Activated CD8-positive, alpha-beta memory T cell treated with anti-CD3 and anti-CD28 coated beads, Interleukin-2, amount 10 ng/mL, durations not matched to agents 7 days and 5 days (primary cell): ENCODE results near the gene SPNS2. TPM values are rescaled to one million over a fixed set of nuclear protein-coding genes. Genes with fewer than 3 reads are reported as not detected.

Experiments used
- ATAC-seq: fragments of 150-1000 bp; cut with Tn5 transposase; one replicate; pipeline ENCODE4 v1.10.0; 2021; ENCODE audit warnings: moderate library complexity
- CTCF ChIA-PET: fragments of 350-600 bp; sonication (Branson Sonifier 250); formaldehyde crosslinking; loops from one replicate; lab custom pipeline; 2021; ENCODE audit warnings: antibody characterized with exemption; lab: Charles Lee
- DNase-seq: peaks from one replicate; pipeline ENCODE4 v3.0.0-alpha.2; 2020
- H3K27ac Mint-ChIP-seq: one replicate; pipeline ENCODE4 v1.8.0; 2021; ENCODE audit warnings: mild to moderate bottlenecking, mixed read lengths
- H3K27me3 Mint-ChIP-seq: one replicate; pipeline ENCODE4 v1.8.0; 2021; ENCODE audit warnings: mixed read lengths
- H3K36me3 Mint-ChIP-seq: one replicate; pipeline ENCODE4 v1.8.0; 2021; ENCODE audit warnings: mild to moderate bottlenecking, mixed read lengths
- H3K4me1 Mint-ChIP-seq: one replicate; pipeline ENCODE4 v1.8.0; 2021; ENCODE audit warnings: mixed read lengths
- H3K4me3 Mint-ChIP-seq: one replicate; pipeline ENCODE4 v1.8.0; 2021; ENCODE audit warnings: mild to moderate bottlenecking, moderate library complexity, mixed read lengths
- H3K9me3 Mint-ChIP-seq: one replicate; pipeline ENCODE4 v1.8.0; 2022; ENCODE audit warnings: low read depth, mixed read lengths
- total RNA-seq, 2 experiments: library from RNA; stranded (reverse); gene quantifications; one replicate each; pipeline ENCODE4 v1.2.3, GENCODE V29; 2021

Gene SPNS2
- total RNA-seq, 2 experiments from 2014 or later, result 1.1 to 1.9 TPM

- no peak for DNase-seq
Observed at GRCh38 chr17:4511199-4511932, 12.7 kb downstream of the SPNS2 start.

GRCh38 chr17:4512156-4513112 lies 13.8 kb downstream of the SPNS2 start:
- Mint-ChIP-seq H3K4me3 (no peak overlapping the region), H3K27ac (no peak overlapping the region), H3K9me3 (no peaks in the 10 kb centered on the region), H3K27me3 (no peaks in the 10 kb centered on the region), H3K36me3 (no peaks in the 10 kb centered on the region), H3K4me1 (peaks cover 31% of the 10 kb centered on the region)
- CTCF ChIA-PET, result no interaction called here
- ATAC-seq, result no peak
- DNase-seq, result no peak

More at GRCh38 chr17:4511199-4511932, 12.7 kb downstream of the SPNS2 start:
- no peaks in the 10 kb centered on the region for H3K9me3 Mint-ChIP-seq
- CTCF ChIA-PET, result interaction anchor here (4.7 kb wide), 1 partner anchor 90 kb away, joined by 19 read pairs; no protein-coding TSS in a partner anchor
- no peak overlapping the region for H3K4me3 Mint-ChIP-seq
- H3K27ac Mint-ChIP-seq, result no peak overlapping the region
- ATAC-seq, result no peak
- no peaks in the 10 kb centered on the region for H3K27me3 Mint-ChIP-seq
- peaks cover 33% of the 10 kb centered on the region for H3K4me1 Mint-ChIP-seq
- H3K36me3 Mint-ChIP-seq, result no peaks in the 10 kb centered on the region

- Mint-ChIP-seq H3K27ac (no peak overlapping the region), H3K27me3 (peaks cover 2% of the 10 kb centered on the region), H3K36me3 (no peaks in the 10 kb centered on the region), H3K4me1 (peaks cover 29% of the 10 kb centered on the region), H3K4me3 (no peak overlapping the region), H3K9me3 (no peaks in the 10 kb centered on the region)
- CTCF ChIA-PET, result no interaction called here
- ATAC-seq (no peak), DNase-seq (no peak)
Observed at GRCh38 chr17:4513113-4514032, 14.7 kb downstream of the SPNS2 start.

GRCh38 chr17:4514206-4514605 lies 15.5 kb downstream of the SPNS2 start:
- CTCF ChIA-PET, result no interaction called here
- Mint-ChIP-seq H3K4me1 (peaks cover 27% of the 10 kb centered on the region), H3K36me3 (no peaks in the 10 kb centered on the region), H3K4me3 (no peak overlapping the region), H3K27ac (no peak overlapping the region), H3K9me3 (no peaks in the 10 kb centered on the region), H3K27me3 (peaks cover 2% of the 10 kb centered on the region)
- ATAC-seq (no peak), DNase-seq (no peak)

GRCh38 chr17:4514779-4515178 lies 16.1 kb downstream of the SPNS2 start:
- Mint-ChIP-seq H3K4me3 (no peak overlapping the region), H3K9me3 (no peaks in the 10 kb centered on the region), H3K36me3 (no peaks in the 10 kb centered on the region), H3K27me3 (peaks cover 2% of the 10 kb centered on the region), H3K27ac (no peak overlapping the region), H3K4me1 (peaks cover 22% of the 10 kb centered on the region)
- CTCF ChIA-PET, result no interaction called here
- ATAC-seq (no peak), DNase-seq (no peak)

- CTCF ChIA-PET, result interaction anchor here (0.7 kb wide), 1 partner anchor 300 kb away, joined by 3 read pairs; no protein-coding TSS in a partner anchor
- no peak for ATAC-seq
- H3K27ac Mint-ChIP-seq, result no peak overlapping the region
Observed at GRCh38 chr17:4515501-4515900, 16.8 kb downstream of the SPNS2 start.

GRCh38 chr17:4516735-4517134 lies 18.1 kb downstream of the SPNS2 start:
- Mint-ChIP-seq H3K27ac (no peak overlapping the region), H3K27me3 (peaks cover 2% of the 10 kb centered on the region), H3K9me3 (no peaks in the 10 kb centered on the region), H3K36me3 (no peaks in the 10 kb centered on the region), H3K4me1 (peaks cover 11% of the 10 kb centered on the region), H3K4me3 (no peak overlapping the region)
- CTCF ChIA-PET, result interaction anchor here (1.2 kb wide), 1 partner anchor 96 kb away, joined by 3 read pairs; no protein-coding TSS in a partner anchor
- ATAC-seq, result no peak
- no peak for DNase-seq

More at GRCh38 chr17:4515501-4515900, 16.8 kb downstream of the SPNS2 start:
- no peaks in the 10 kb centered on the region for H3K36me3 Mint-ChIP-seq
- no peaks in the 10 kb centered on the region for H3K9me3 Mint-ChIP-seq
- H3K4me1 Mint-ChIP-seq, result peaks cover 14% of the 10 kb centered on the region
- no peak overlapping the region for H3K4me3 Mint-ChIP-seq
- peaks cover 2% of the 10 kb centered on the region for H3K27me3 Mint-ChIP-seq
- no peak for DNase-seq

- Mint-ChIP-seq H3K36me3 (no peaks in the 10 kb centered on the region), H3K27ac (no peak overlapping the region), H3K4me1 (peaks cover 11% of the 10 kb centered on the region), H3K9me3 (no peaks in the 10 kb centered on the region), H3K27me3 (peaks cover 2% of the 10 kb centered on the region), H3K4me3 (no peak overlapping the region)
- no peak for DNase-seq
- CTCF ChIA-PET, result interaction anchor here (1.4 to 1.6 kb wide), 2 partner anchors 20 to 98 kb away, joined by 3 to 6 read pairs; partner anchors contain the start of gene SPNS2
- ATAC-seq, result no peak
Observed at GRCh38 chr17:4518901-4519300, 20.2 kb downstream of the SPNS2 start.

GRCh38 chr17:4519361-4519788 lies 20.7 kb downstream of the SPNS2 start:
- no peaks in the 10 kb centered on the region for H3K36me3 Mint-ChIP-seq
- ATAC-seq (no peak), DNase-seq (no peak)
- CTCF ChIA-PET, result interaction anchor here (1.6 kb wide), 1 partner anchor 99 kb away, joined by 6 read pairs; no protein-coding TSS in a partner anchor
- H3K27ac Mint-ChIP-seq, result no peak overlapping the region
- H3K4me3 Mint-ChIP-seq, result no peak overlapping the region
- peaks cover 2% of the 10 kb centered on the region for H3K27me3 Mint-ChIP-seq
- peaks cover 11% of the 10 kb centered on the region for H3K4me1 Mint-ChIP-seq
- no peaks in the 10 kb centered on the region for H3K9me3 Mint-ChIP-seq

- H3K9me3 Mint-ChIP-seq, result no peaks in the 10 kb centered on the region
- H3K4me3 Mint-ChIP-seq, result no peak overlapping the region
- H3K36me3 Mint-ChIP-seq, result no peaks in the 10 kb centered on the region
- CTCF ChIA-PET, result no interaction called here
- H3K27me3 Mint-ChIP-seq, result peaks cover 2% of the 10 kb centered on the region
- no peak overlapping the region for H3K27ac Mint-ChIP-seq
- peaks cover 11% of the 10 kb centered on the region for H3K4me1 Mint-ChIP-seq
- ATAC-seq, result no peak
- no peak for DNase-seq
Observed at GRCh38 chr17:4520060-4520893, 21.6 kb downstream of the SPNS2 start.

- H3K9me3 Mint-ChIP-seq, result no peaks in the 10 kb centered on the region
Observed at GRCh38 chr17:4520894-4521600, 22.4 kb downstream of the SPNS2 start.

More at GRCh38 chr17:4520894-4521600, 22.4 kb downstream of the SPNS2 start:
- H3K4me1 Mint-ChIP-seq, result peaks cover 11% of the 10 kb centered on the region
- DNase-seq (no peak), ATAC-seq (no peak)
- CTCF ChIA-PET, result no interaction called here
- H3K27ac Mint-ChIP-seq, result no peak overlapping the region
- H3K36me3 Mint-ChIP-seq, result no peaks in the 10 kb centered on the region
- peaks cover 6% of the 10 kb centered on the region for H3K27me3 Mint-ChIP-seq
- no peak overlapping the region for H3K4me3 Mint-ChIP-seq
